T-helper 2 cell (primary cell): Measurements from ENCODE around the gene CLASP2.
"Not testable (repeated sequence)": the region's sequence is repeated elsewhere in the genome, so short reads cannot be mapped to it uniquely, and the experiment has no call there.

Experiments
- DNase-seq, 5 experiments: peaks; one replicate each; pipeline versions ENCODE4 v3.0.0 to v3.0.0-alpha.2; 2012 to 2022

Gene CLASP2

DNA sequence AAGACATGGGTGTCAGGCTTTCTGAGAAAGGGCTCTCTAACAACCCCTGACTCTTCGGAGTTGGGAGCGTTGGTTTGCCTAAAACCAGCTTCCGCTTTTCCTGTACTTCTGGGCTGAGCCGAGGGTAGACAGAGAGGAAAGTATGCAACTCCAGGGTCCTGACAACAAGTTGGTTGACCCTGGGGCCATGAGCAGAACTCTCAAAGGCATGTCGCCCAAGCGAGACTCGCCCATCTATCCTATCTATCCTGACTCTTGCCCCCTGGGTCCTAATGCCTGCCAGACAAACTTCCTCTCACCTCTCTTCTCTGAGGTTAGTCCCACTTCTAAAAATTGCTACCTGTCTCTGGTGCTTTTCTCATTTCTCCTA is 270.8 kb downstream of the CLASP2 start:
- DNase-seq: not testable (repeated sequence)
